CD4-positive, alpha-beta T cell (primary cell): ENCODE measurements around the gene GRIA1. TPM values are rescaled to one million over a fixed set of nuclear protein-coding genes. Genes with fewer than 3 reads are reported as not detected.

ENCODE experiments used
- ATAC-seq: fragments of 200-7000 bp; cut with Tn5 transposase; one replicate; pipeline ENCODE4 v1.10.0; 2022; ENCODE audit warnings: mild to moderate bottlenecking; ENCODE audit not compliant: poor library complexity
- CTCF ChIA-PET: fragments of 350-600 bp; sonication (Branson Sonifier 250); formaldehyde crosslinking; loops from one replicate; lab custom pipeline; 2021; ENCODE audit warnings: antibody characterized with exemption, inconsistent platforms; lab: Charles Lee
- POLR2A ChIA-PET: fragments of 350-600 bp; sonication (Branson Sonifier 250); formaldehyde crosslinking; loops from one replicate; lab custom pipeline; 2021; ENCODE audit warnings: antibody characterized with exemption, inconsistent platforms; lab: Charles Lee
- DNase-seq, 14 experiments: peaks; one replicate each; pipeline ENCODE4 v3.0.0-alpha.2; 2013 to 2020; ENCODE audit warnings: mixed read lengths in 2 of 14
- H3K27ac ChIP-seq, 2 donors: one replicate each; pipeline versions ENCODE4 v1.5.1 to v1.7.0; 2013; ENCODE audit warnings: low read length in 2 of 2, low read depth in 1 of 2, mild to moderate bottlenecking in 1 of 2
- H3K27me3 ChIP-seq, 2 experiments: 1 replicate in 1 of 2; 2 replicates in 1 of 2; pipeline versions ENCODE4 v1.6.1 to v1.7.0; 2013; ENCODE audit warnings: low read length in 2 of 2, control low read depth in 1 of 2, mild to moderate bottlenecking in 1 of 2, moderate library complexity in 1 of 2; ENCODE audit not compliant: insufficient read depth in 2 of 2, control insufficient read depth in 1 of 2
- H3K36me3 ChIP-seq: one replicate; pipeline ENCODE4 v1.6.1; 2013; ENCODE audit warnings: low read length, control low read depth; ENCODE audit not compliant: insufficient read depth
- H3K4me1 ChIP-seq: one replicate; pipeline ENCODE4 v1.6.1; 2013; ENCODE audit warnings: low read length, control low read depth; ENCODE audit not compliant: insufficient read depth
- H3K4me3 ChIP-seq: one replicate; pipeline ENCODE4 v1.5.1; 2013; ENCODE audit warnings: mild to moderate bottlenecking, low read length, moderate library complexity
- H3K9me3 ChIP-seq, 2 experiments: 1 replicate in 1 of 2; 2 replicates in 1 of 2; pipeline versions ENCODE4 v1.6.1 to v1.7.0; 2013; ENCODE audit warnings: low read length in 2 of 2, mild to moderate bottlenecking in 2 of 2, control low read depth in 1 of 2, moderate library complexity in 1 of 2; ENCODE audit not compliant: control insufficient read depth in 1 of 2, insufficient read depth in 1 of 2
- H3K27ac Mint-ChIP-seq: one replicate; pipeline ENCODE4 v1.8.0; 2020; ENCODE audit warnings: mixed read lengths
- H3K27me3 Mint-ChIP-seq: one replicate; pipeline ENCODE4 v1.8.0; 2021; ENCODE audit warnings: mixed read lengths
- H3K36me3 Mint-ChIP-seq: one replicate; pipeline ENCODE4 v1.8.0; 2021; ENCODE audit warnings: low read depth, mixed read lengths
- H3K4me1 Mint-ChIP-seq: one replicate; pipeline ENCODE4 v1.8.0; 2021; ENCODE audit warnings: low read depth, mixed read lengths
- H3K4me3 Mint-ChIP-seq: one replicate; pipeline ENCODE4 v1.8.0; 2020; ENCODE audit warnings: mild to moderate bottlenecking, mixed read lengths
- H3K9me3 Mint-ChIP-seq: one replicate; pipeline ENCODE4 v1.8.0; 2020; ENCODE audit warnings: mixed read lengths
- intact Hi-C, 2 experiments: fragments of 100-400 bp; cut with DNase I in 1 of 2; cut with micrococcal nuclease in 1 of 2; formaldehyde crosslinking; loops; one replicate each; pipeline versions ENCODE4 v1.15.1 to v1.9.0; 2023 to 2025; cut with DNase I, micrococcal nuclease
- total RNA-seq, 174 experiments: library from RNA in 2 of 174; stranded (reverse) in 2 of 174; gene quantifications; one replicate each; pipeline ENCODE4 v1.2.3 and lab custom pipeline; 2021 to 2026
- TF ChIP-seq, protein P1 (sequence below): fragments of 200-600 bp; IDR thresholded peaks from one replicate; pipeline ENCODE4 v1.8.0; 2022; ENCODE audit warnings: antibody characterized with exemption, mild to moderate bottlenecking

Gene GRIA1
- total RNA-seq, 2 experiments from 2014 or later: not detected

DNA sequence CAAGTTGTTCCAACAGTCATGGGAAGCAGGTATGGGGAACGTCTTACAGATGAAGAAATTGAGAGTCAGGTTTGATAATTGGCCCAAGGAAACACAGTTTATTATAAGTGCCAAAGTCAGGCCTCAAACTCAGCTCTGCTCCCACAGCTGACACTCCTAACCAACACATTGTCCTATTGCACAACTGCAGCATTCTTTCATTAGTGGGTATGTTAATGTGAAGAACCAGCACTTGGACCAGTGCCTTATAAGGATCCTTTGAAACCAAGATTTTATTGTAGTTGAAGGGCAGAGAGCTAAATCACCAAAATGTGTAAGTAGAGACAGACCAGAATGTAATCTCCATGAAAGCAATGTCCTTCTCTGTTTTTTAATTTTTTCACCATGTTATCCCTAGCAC is 56.1 kb downstream of the GRIA1 start:
- Histone ChIP-seq H3K36me3 (no peaks in the 10 kb centered on the region), H3K27ac (no peak overlapping the region), H3K4me1 (no peaks in the 10 kb centered on the region), H3K9me3 (no peaks in the 10 kb centered on the region), H3K27me3 (no peaks in the 10 kb centered on the region), H3K4me3 (no peak overlapping the region)
- ChIA-PET CTCF (no interaction called here), POLR2A (no interaction called here)
- Mint-ChIP-seq H3K4me1 (no peaks in the 10 kb centered on the region), H3K9me3 (peaks cover 5% of the 10 kb centered on the region), H3K36me3 (no peaks in the 10 kb centered on the region), H3K27ac (no peak overlapping the region), H3K4me3 (no peak overlapping the region), H3K27me3 (peaks cover 9% of the 10 kb centered on the region)
- ATAC-seq (no peak), DNase-seq (no peak)
- intact Hi-C loops: no loop called here
- TF ChIP-seq, protein P1, sequence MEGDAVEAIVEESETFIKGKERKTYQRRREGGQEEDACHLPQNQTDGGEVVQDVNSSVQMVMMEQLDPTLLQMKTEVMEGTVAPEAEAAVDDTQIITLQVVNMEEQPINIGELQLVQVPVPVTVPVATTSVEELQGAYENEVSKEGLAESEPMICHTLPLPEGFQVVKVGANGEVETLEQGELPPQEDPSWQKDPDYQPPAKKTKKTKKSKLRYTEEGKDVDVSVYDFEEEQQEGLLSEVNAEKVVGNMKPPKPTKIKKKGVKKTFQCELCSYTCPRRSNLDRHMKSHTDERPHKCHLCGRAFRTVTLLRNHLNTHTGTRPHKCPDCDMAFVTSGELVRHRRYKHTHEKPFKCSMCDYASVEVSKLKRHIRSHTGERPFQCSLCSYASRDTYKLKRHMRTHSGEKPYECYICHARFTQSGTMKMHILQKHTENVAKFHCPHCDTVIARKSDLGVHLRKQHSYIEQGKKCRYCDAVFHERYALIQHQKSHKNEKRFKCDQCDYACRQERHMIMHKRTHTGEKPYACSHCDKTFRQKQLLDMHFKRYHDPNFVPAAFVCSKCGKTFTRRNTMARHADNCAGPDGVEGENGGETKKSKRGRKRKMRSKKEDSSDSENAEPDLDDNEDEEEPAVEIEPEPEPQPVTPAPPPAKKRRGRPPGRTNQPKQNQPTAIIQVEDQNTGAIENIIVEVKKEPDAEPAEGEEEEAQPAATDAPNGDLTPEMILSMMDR: no peak

DNA sequence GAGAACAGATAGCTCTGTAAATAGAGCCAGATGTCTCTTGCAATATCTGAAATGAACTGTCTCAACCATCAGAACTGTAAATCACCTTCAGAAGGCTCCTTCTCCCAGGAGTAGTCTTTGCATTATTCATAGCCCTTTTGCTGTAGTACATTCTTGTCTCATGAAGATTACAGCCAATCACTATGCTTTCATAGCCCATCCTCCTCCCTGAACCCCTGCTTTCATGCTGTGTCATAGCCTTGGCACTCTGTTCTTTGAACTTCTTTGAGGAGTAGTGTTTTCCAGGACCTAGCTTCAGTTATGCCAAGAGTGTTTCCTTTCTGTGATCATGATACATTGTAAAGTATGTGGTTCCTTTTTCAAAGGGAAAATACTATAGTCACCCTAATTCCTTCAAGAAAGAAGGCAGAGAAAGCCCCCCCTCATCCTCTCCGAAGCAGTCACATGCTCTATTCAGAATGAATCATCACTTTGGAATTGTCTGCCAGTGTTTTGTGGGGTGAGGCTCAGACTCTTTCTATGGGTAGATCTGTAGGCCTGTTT is 61.1 kb downstream of the GRIA1 start:
- Mint-ChIP-seq H3K4me3 (no peak overlapping the region), H3K36me3 (no peaks in the 10 kb centered on the region), H3K9me3 (no peaks in the 10 kb centered on the region), H3K4me1 (peaks cover 17% of the 10 kb centered on the region), H3K27ac (no peak overlapping the region), H3K27me3 (peaks cover 4% of the 10 kb centered on the region)
- H3K27me3 ChIP-seq: no peaks in the 10 kb centered on the region
- no peak overlapping the region for H3K4me3 ChIP-seq
- ChIA-PET CTCF (no interaction called here), POLR2A (no interaction called here)
- H3K9me3 ChIP-seq: no peaks in the 10 kb centered on the region
- no peaks in the 10 kb centered on the region for H3K36me3 ChIP-seq
- TF ChIP-seq, protein P1: no peak
- ATAC-seq: no peak
- intact Hi-C loops: no loop called here
- no peak for DNase-seq
- no peaks in the 10 kb centered on the region for H3K4me1 ChIP-seq
- H3K27ac ChIP-seq: no peak overlapping the region

DNA sequence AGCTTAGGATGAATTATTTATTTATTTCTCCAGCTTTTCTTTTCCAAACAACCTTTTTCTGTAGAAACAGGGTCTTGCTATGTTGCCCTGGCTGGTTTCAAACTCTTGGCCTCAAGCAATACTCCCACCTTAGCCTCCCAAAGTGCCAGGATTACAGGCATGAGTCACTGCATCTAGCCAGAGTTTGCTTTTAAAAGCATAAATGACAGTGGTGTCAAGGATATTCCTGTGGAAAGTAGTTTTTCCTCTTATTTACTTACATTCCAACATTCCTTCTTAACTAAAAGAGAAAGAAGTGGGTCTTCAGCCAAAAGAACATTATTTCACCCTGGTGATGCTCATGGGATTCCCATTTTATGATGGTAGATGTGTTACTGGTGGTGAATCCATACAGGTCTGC is 62.4 kb downstream of the GRIA1 start:
- no peaks in the 10 kb centered on the region for H3K36me3 ChIP-seq
- H3K9me3 ChIP-seq: no peaks in the 10 kb centered on the region
- Mint-ChIP-seq H3K36me3 (no peaks in the 10 kb centered on the region), H3K4me3 (no peak overlapping the region), H3K27ac (no peak overlapping the region), H3K27me3 (peaks cover 4% of the 10 kb centered on the region), H3K4me1 (peaks cover 17% of the 10 kb centered on the region), H3K9me3 (no peaks in the 10 kb centered on the region)
- TF ChIP-seq, protein P1: no peak
- ATAC-seq: no peak
- no peaks in the 10 kb centered on the region for H3K4me1 ChIP-seq
- intact Hi-C loops: no loop called here
- no peak overlapping the region for H3K27ac ChIP-seq
- CTCF ChIA-PET: no interaction called here
- DNase-seq: no peak
- POLR2A ChIA-PET: no interaction called here
- no peaks in the 10 kb centered on the region for H3K27me3 ChIP-seq
- no peak overlapping the region for H3K4me3 ChIP-seq
